Adipocyte (in vitro differentiated cells): ENCODE measurements around the gene SNX32.
A peak's percentile ranks its signal among the peaks of the same experiment; 100 is the strongest.

Source experiments
- DNase-seq: peaks from one replicate; pipeline ENCODE4 v3.0.0-alpha.2; 2015; ENCODE audit warnings: low read depth
- H3K27me3 ChIP-seq: replicated peaks from 2 replicates; pipeline ENCODE4 v1.7.0; 2013; ENCODE audit warnings: mild to moderate bottlenecking, low read length, moderate library complexity; ENCODE audit not compliant: control insufficient read depth, insufficient read depth
- H3K36me3 ChIP-seq: 2 replicates; pipeline ENCODE4 v1.7.0; 2013; ENCODE audit warnings: low read length, mild to moderate bottlenecking, moderate library complexity; ENCODE audit not compliant: control insufficient read depth, insufficient read depth, severe bottlenecking
- H3K4me1 ChIP-seq: 2 replicates; pipeline ENCODE4 v1.7.0; 2013; ENCODE audit warnings: mild to moderate bottlenecking, low read length, moderate library complexity; ENCODE audit not compliant: control insufficient read depth, insufficient read depth
- H3K4me3 ChIP-seq: 2 replicates; pipeline ENCODE4 v1.7.0; 2013; ENCODE audit warnings: mild to moderate bottlenecking, low read length, moderate library complexity
- H3K9ac ChIP-seq: 2 replicates; pipeline ENCODE4 v1.7.0; 2013; ENCODE audit warnings: mild to moderate bottlenecking, low read length, moderate library complexity
- H3K9me3 ChIP-seq: 2 replicates; pipeline ENCODE4 v1.7.0; 2013; ENCODE audit warnings: mild to moderate bottlenecking, low read length, moderate library complexity; ENCODE audit not compliant: control insufficient read depth

SNX32 gene

GRCh38 chr11:65852508-65853245 is 18.9 kb downstream of the SNX32 start:
- no peak overlapping the region for H3K4me3 ChIP-seq
- H3K4me1 ChIP-seq, result peaks cover 18% of the 10 kb centered on the region
- no peaks in the 10 kb centered on the region for H3K27me3 ChIP-seq
- peak overlapping the region; percentile 25 for H3K9ac ChIP-seq
- H3K9me3 ChIP-seq, result no peaks in the 10 kb centered on the region
- no peak for DNase-seq
- H3K36me3 ChIP-seq, result peaks cover 51% of the 10 kb centered on the region

DNA sequence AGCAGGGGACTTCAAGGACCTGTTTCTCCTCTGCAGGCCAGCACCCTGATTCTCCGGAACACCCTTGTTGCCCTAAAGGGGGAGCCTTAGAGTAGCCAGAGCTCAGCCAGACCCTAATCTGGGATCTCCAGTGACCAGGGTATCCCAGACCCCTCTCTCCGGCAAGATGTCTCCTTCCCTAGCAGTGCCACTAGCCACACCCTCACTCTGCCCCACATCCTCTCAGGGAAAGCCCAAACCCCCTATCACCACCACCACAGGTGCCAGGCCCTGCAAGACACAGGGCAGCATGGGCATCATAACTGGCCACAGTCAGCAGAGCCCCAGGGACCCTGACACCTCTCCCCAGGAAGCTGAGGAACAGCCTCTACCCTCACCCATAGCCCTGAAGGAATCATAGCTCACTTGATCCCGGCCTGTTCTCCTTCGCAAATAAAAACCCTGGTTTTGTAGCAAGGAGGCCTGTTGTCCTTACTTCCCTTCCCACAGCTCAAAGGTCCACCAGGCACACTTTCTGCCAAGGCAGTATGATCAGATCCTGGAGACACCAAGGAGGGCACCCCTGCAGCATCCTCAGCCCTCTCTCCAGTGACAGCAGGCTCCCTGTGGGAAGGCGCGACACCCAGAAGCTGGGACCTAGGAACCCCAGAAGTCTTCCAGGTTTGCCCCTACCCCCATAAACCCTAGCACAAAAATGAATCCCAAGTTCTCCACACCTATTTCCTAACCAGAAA is 19.6 kb downstream of the SNX32 start:
- no peak overlapping the region for H3K4me3 ChIP-seq
- peak overlapping the region; percentile 59 for H3K9ac ChIP-seq
- DNase-seq, result no peak
- H3K4me1 ChIP-seq, result peaks cover 19% of the 10 kb centered on the region
- H3K27me3 ChIP-seq, result no peaks in the 10 kb centered on the region
- H3K9me3 ChIP-seq, result no peaks in the 10 kb centered on the region
- peaks cover 51% of the 10 kb centered on the region for H3K36me3 ChIP-seq

GRCh38 chr11:65854161-65854592 is 20.4 kb downstream of the SNX32 start:
- Histone ChIP-seq H3K9me3 (no peaks in the 10 kb centered on the region), H3K9ac (peak overlapping the region; percentile 59), H3K4me3 (no peak overlapping the region), H3K36me3 (peaks cover 51% of the 10 kb centered on the region), H3K4me1 (peaks cover 26% of the 10 kb centered on the region), H3K27me3 (no peaks in the 10 kb centered on the region)
- DNase-seq, result no peak

GRCh38 chr11:65854852-65855837 is 21.4 kb downstream of the SNX32 start:
- H3K36me3 ChIP-seq, result peaks cover 51% of the 10 kb centered on the region
- H3K27me3 ChIP-seq, result no peaks in the 10 kb centered on the region
- peak overlapping the region; percentile 94 for H3K4me3 ChIP-seq
- DNase-seq, result no peak
- H3K9me3 ChIP-seq, result no peaks in the 10 kb centered on the region
- H3K4me1 ChIP-seq, result peaks cover 33% of the 10 kb centered on the region
- H3K9ac ChIP-seq, result peak overlapping the region; percentile 96

DNA sequence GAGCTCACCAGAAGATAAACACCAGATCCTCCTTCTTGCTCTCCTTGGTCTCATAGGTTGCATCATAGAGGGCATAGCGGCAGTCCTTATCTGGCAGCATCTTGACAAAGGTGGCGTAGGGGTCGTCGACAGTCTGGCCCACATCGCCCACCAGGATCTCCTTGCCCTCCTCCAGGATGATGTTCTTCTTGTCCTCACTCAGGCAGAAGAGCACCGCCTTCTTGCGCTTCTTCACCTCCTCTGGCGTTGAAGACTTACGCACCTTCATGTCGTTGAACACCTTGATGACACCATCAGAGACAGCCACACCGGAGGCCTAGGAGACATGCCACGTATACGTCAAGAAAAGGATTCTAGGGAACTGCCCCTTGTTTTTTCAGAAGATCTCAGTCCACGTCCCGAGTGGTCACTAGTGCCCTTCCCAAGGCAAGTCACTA is 22.2 kb downstream of the SNX32 start:
- peak overlapping the region; percentile 94 for H3K4me3 ChIP-seq
- peak overlapping the region; percentile 96 for H3K9ac ChIP-seq
- peaks cover 33% of the 10 kb centered on the region for H3K4me1 ChIP-seq
- H3K27me3 ChIP-seq, result no peaks in the 10 kb centered on the region
- peaks cover 49% of the 10 kb centered on the region for H3K36me3 ChIP-seq
- no peaks in the 10 kb centered on the region for H3K9me3 ChIP-seq
- DNase-seq, result no peak

GRCh38 chr11:65856689-65857499 is 23.1 kb downstream of the SNX32 start:
- Histone ChIP-seq H3K36me3 (peaks cover 45% of the 10 kb centered on the region), H3K9ac (peak overlapping the region; percentile 96)
- DNase-seq, result peak; percentile 90

DNA sequence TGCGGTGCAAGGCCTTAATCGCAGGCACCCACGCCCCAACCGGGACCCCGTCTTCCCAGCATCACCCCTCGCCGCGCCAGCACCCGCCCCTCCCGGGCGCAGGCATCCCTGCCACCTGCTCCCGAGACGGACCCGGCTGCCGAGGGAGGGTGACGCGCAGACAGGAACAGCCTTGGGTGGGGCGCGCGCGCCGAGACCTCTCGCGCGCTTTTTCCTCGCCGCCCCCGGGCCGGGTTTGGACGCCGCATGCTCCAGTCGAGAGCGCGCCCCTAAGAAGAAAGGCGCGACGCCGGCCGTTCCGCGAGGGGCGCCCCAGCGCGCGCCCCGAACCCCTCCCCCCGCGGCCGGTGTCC is 23.7 kb downstream of the SNX32 start:
- Histone ChIP-seq H3K9ac (peak overlapping the region; percentile 96), H3K4me3 (peak overlapping the region; percentile 94), H3K4me1 (peaks cover 45% of the 10 kb centered on the region), H3K9me3 (no peaks in the 10 kb centered on the region), H3K36me3 (peaks cover 45% of the 10 kb centered on the region), H3K27me3 (no peaks in the 10 kb centered on the region)
- no peak for DNase-seq

More at GRCh38 chr11:65856689-65857499, 23.1 kb downstream of the SNX32 start:
- no peaks in the 10 kb centered on the region for H3K27me3 ChIP-seq
- H3K4me3 ChIP-seq, result peak overlapping the region; percentile 94
- H3K4me1 ChIP-seq, result peaks cover 42% of the 10 kb centered on the region
- H3K9me3 ChIP-seq, result no peaks in the 10 kb centered on the region

DNA sequence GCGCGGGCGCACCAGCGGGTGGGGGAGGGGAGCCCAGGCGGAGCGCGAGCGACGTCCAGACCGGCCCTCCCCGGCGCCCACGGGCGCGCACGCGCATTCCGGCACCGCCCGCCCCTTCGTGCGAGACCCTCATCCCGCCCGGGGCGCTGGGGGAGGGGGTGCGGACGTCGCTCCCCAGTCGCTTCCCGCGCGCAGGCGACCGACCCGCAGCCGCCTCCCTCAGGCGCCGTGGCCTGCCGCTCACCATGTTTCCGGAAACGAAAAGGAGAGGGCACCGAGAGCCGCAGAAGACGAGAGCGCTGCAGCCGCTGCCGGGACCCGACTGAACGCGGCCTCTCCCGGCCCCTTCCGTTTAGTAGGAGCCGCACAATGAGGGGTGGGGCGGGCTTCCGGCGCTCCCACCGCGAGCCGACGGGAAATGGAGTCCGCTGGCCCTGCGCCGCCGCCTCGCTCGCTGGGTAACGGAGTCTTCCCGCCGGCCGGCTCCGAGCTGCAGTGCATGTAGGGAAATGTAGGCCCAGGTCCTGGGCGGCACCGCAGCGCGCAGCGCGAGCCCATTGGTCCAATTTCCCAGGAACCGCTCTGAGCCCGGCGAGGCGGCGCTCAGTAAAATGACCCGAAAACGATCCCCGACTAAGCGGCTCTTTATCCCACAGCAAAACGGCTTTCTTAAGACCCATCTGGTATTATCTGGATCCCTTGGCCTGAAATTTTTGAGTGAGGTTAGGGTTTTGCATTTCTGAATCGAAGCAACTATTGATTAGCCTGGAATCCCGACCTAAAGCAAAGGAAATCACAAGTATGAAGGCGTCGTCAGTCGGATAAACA is 24.3 kb downstream of the SNX32 start, which contains the start of gene CFL1:
Gene CFL1, minus strand, starts transcription at position 328 of the 828 bp plus-strand sequence. Its CDS starts 81 bp downstream, at position 247.
- Histone ChIP-seq H3K4me3 (peak within 1 kb of the TSS; percentile 94), H3K36me3 (peaks cover 45% of the 10 kb centered on the region), H3K9ac (peak within 1 kb of the TSS; percentile 99), H3K9me3 (no peaks in the 10 kb centered on the region), H3K4me1 (peaks cover 50% of the 10 kb centered on the region), H3K27me3 (no peaks in the 10 kb centered on the region)
- DNase-seq, result peak; percentile 99

DNA sequence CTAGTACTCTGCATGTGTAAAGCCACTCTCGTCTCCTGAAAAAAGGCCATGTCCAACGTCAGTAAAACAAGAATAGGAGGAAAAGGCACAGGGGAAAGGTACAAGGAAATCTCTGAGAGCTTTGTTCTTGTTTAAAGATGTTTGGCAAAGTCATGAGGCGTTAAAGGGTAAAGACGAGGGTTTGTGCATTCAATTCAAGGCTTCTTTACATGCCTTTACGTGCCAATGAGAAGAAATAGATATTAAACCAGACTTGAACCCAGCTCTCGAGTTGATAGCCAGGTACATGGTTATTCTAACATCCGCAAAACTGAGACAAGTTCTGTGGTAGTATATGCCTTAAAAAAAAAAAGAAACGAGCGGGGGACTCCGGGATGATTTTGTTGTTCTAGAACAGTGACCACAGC is 24.9 kb downstream of the SNX32 start:
- Histone ChIP-seq H3K4me3 (peak overlapping the region; percentile 94), H3K4me1 (peaks cover 52% of the 10 kb centered on the region), H3K36me3 (peaks cover 45% of the 10 kb centered on the region), H3K9ac (peak overlapping the region; percentile 99), H3K27me3 (no peaks in the 10 kb centered on the region), H3K9me3 (no peaks in the 10 kb centered on the region)
- DNase-seq, result no peak
